Smooth muscle cell (in vitro differentiated cells): ENCODE measurements around the gene GPALPP1. TPM values are rescaled to one million over a fixed set of nuclear protein-coding genes. Genes with fewer than 3 reads are reported as not detected.

Experiments
- DNase-seq: peaks from one replicate; lab custom pipeline; 2025; ENCODE audit not compliant: unreplicated experiment; lab: John Stamatoyannopoulos, UW
- H2AFZ ChIP-seq: fragments of 200-600 bp; sonication (generic); 2 replicates; pipeline ENCODE4 v1.6.0; 2016; ENCODE audit warnings: antibody characterized with exemption, low read depth, mild to moderate bottlenecking
- H3F3A ChIP-seq: fragments of 200-600 bp; sonication (generic); 2 replicates; pipeline ENCODE4 v1.6.0; 2017; ENCODE audit warnings: antibody characterized with exemption, low read depth
- H3K27ac ChIP-seq: fragments of 200-600 bp; sonication (generic); 2 replicates; pipeline ENCODE4 v1.5.1; 2016; ENCODE audit warnings: low read depth, mild to moderate bottlenecking
- H3K27me3 ChIP-seq: fragments of 200-600 bp; sonication (generic); 2 replicates; pipeline ENCODE4 v1.6.1; 2016; ENCODE audit warnings: low read depth, mild to moderate bottlenecking
- H3K36me3 ChIP-seq: fragments of 200-600 bp; sonication (generic); 2 replicates; pipeline ENCODE4 v1.5.1; 2016; ENCODE audit warnings: low read depth
- H3K4me1 ChIP-seq: fragments of 200-600 bp; sonication (generic); 2 replicates; pipeline ENCODE4 v1.5.1; 2016; ENCODE audit warnings: low read depth
- H3K4me2 ChIP-seq: fragments of 200-600 bp; sonication (generic); 2 replicates; pipeline ENCODE4 v1.6.0; 2016; ENCODE audit warnings: mild to moderate bottlenecking
- H3K4me3 ChIP-seq: fragments of 200-600 bp; sonication (generic); 2 replicates; pipeline ENCODE4 v1.5.1; 2016; ENCODE audit warnings: mild to moderate bottlenecking
- H3K79me2 ChIP-seq: fragments of 200-600 bp; sonication (generic); 2 replicates; pipeline ENCODE4 v1.6.0; 2016; ENCODE audit warnings: low read depth, mild to moderate bottlenecking
- H3K9ac ChIP-seq: fragments of 200-600 bp; sonication (generic); 2 replicates; pipeline ENCODE4 v1.6.0; 2016; ENCODE audit warnings: low read depth
- H3K9me3 ChIP-seq: fragments of 200-600 bp; sonication (generic); replicated peaks from 2 replicates; pipeline ENCODE4 v1.5.1; 2016; ENCODE audit warnings: low read depth
- H4K20me1 ChIP-seq: fragments of 200-600 bp; sonication (generic); 2 replicates; pipeline ENCODE4 v1.6.0; 2016; ENCODE audit warnings: low read depth
- whole genome bisulfite sequencing: methylation state at CpG from one replicate; pipeline ENCODE4 v1.1.7; 2016; ENCODE audit warnings: low lambda C conversion rate; 5-methylcytosine and 5-hydroxymethylcytosine counted together
- polyA plus RNA-seq: library from polyadenylated mRNA; unstranded; fragments of >200 nt; fragmentation: Nextera tagmentation; extraction: Ambion mirVana; gene quantifications from 2 replicates; pipeline ENCODE4 v1.2.1, GENCODE V29; 2016
- total RNA-seq: library from RNA; depleted of rRNA; stranded (reverse); fragments of >200 nt; gene quantifications from 2 replicates; pipeline ENCODE4 v1.2.3, GENCODE V29; 2014
- TF ChIP-seq, protein P1 (sequence below): fragments of 200-600 bp; sonication (generic); IDR thresholded peaks from 2 replicates; pipeline ENCODE4 v1.5.1; 2017; ENCODE audit warnings: borderline replicate concordance, mild to moderate bottlenecking, antibody characterized with exemption; ENCODE audit not compliant: insufficient read depth, poor library complexity, severe bottlenecking

Gene GPALPP1
- total and polyA plus RNA-seq, 2 experiments from 2014 or later: 11.1 to 23.1 TPM

DNA sequence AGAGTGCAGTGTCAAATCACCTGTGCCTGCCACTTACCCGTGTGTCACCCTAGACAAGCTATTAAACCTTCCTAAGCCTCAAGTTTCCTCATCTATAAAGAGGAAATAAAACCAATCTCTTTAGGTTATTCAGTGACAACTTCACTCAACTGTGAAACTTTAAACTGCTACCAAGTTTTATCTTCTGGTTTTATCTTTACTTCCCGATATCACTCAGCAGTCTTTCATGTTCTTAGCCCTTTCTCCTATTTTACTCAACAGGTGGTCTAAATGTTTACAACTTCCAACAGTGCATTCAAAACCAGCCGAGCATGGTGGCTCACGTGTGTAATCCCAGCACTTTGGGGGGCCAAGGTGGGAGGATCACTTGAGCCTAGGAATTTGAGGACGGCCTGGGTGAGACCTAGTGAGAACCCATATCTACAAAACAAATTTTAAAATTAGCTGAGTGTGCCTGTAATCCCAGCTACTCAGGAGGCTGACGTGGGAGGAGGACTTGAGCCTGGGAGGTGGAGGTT is 59.6 kb downstream of the GPALPP1 start:
- no peaks in the 10 kb centered on the region for H3K4me1 ChIP-seq
- no peak overlapping the region for H3K9ac ChIP-seq
- H3K4me3 ChIP-seq: no peak overlapping the region
- H3K9me3 ChIP-seq: no peaks in the 10 kb centered on the region
- H3K27ac ChIP-seq: no peak overlapping the region
- 74% methylated on average over 6 of the region's 6 CpGs for WGBS
- no peaks in the 10 kb centered on the region for H3K36me3 ChIP-seq
- no peaks in the 10 kb centered on the region for H3K27me3 ChIP-seq
- no peaks in the 10 kb centered on the region for H3K79me2 ChIP-seq
- H3K4me2 ChIP-seq: no peak overlapping the region
- TF ChIP-seq, protein P1, sequence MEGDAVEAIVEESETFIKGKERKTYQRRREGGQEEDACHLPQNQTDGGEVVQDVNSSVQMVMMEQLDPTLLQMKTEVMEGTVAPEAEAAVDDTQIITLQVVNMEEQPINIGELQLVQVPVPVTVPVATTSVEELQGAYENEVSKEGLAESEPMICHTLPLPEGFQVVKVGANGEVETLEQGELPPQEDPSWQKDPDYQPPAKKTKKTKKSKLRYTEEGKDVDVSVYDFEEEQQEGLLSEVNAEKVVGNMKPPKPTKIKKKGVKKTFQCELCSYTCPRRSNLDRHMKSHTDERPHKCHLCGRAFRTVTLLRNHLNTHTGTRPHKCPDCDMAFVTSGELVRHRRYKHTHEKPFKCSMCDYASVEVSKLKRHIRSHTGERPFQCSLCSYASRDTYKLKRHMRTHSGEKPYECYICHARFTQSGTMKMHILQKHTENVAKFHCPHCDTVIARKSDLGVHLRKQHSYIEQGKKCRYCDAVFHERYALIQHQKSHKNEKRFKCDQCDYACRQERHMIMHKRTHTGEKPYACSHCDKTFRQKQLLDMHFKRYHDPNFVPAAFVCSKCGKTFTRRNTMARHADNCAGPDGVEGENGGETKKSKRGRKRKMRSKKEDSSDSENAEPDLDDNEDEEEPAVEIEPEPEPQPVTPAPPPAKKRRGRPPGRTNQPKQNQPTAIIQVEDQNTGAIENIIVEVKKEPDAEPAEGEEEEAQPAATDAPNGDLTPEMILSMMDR: no peak
- no peak for DNase-seq
- no peak overlapping the region for H2AFZ ChIP-seq
- no peaks in the 10 kb centered on the region for H4K20me1 ChIP-seq
- H3F3A ChIP-seq: no peaks in the 10 kb centered on the region

DNA sequence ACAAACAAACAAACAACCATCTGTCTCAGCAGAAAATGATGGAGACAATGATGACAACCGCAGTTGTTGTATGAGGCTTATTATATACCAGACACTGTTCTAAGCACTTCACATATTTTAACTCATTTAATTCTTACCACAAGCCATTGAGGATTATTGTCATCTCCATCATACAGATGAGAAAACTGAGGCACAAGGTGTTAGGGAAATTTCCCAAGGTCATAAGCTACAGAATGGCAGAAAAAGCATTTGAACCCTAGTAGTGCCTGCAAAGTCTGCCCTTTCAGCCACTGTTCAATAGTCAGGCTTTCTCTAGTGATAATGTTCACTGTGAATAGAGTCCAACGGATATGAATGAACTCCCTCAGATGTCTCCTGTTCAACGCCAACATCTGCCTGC is 60.1 kb downstream of the GPALPP1 start:
- H3F3A ChIP-seq: no peaks in the 10 kb centered on the region
- H4K20me1 ChIP-seq: no peaks in the 10 kb centered on the region
- H3K4me1 ChIP-seq: no peaks in the 10 kb centered on the region
- no peak overlapping the region for H2AFZ ChIP-seq
- no peak overlapping the region for H3K4me2 ChIP-seq
- no peak overlapping the region for H3K9ac ChIP-seq
- no peaks in the 10 kb centered on the region for H3K79me2 ChIP-seq
- TF ChIP-seq, protein P1: no peak
- no peak overlapping the region for H3K4me3 ChIP-seq
- whole genome bisulfite sequencing: 86% methylated on average over 3 of the region's 3 CpGs
- H3K9me3 ChIP-seq: no peaks in the 10 kb centered on the region
- no peak overlapping the region for H3K27ac ChIP-seq
- no peak for DNase-seq
- H3K27me3 ChIP-seq: no peaks in the 10 kb centered on the region
- no peaks in the 10 kb centered on the region for H3K36me3 ChIP-seq

DNA sequence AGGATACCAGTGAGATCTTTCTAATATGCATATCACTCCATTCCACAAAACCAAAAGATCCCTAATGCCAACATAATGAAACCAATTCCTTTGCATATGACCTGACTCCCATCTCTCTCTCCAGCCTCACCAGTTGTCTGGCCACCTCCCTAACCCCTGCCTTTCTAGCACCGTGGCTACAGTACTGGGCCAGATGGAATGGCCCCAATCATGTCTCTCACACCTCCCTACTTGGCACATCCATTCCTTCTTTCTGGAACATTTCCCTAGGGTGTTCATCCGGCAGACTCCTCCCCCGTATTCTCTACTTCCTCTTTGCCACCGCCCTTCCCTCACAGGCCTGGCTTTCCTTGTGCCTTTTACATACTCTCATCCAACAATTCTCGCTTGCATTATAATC is 62.0 kb downstream of the GPALPP1 start:
- H3K9me3 ChIP-seq: no peaks in the 10 kb centered on the region
- H3K4me2 ChIP-seq: no peak overlapping the region
- no peaks in the 10 kb centered on the region for H3K79me2 ChIP-seq
- no peaks in the 10 kb centered on the region for H3K36me3 ChIP-seq
- no peaks in the 10 kb centered on the region for H4K20me1 ChIP-seq
- 90% methylated on average over 5 of the region's 5 CpGs for WGBS
- peaks cover 6% of the 10 kb centered on the region for H3F3A ChIP-seq
- peaks cover 6% of the 10 kb centered on the region for H3K4me1 ChIP-seq
- DNase-seq: no peak
- H3K4me3 ChIP-seq: no peak overlapping the region
- H3K27ac ChIP-seq: no peak overlapping the region
- H2AFZ ChIP-seq: no peak overlapping the region
- H3K27me3 ChIP-seq: no peaks in the 10 kb centered on the region
- TF ChIP-seq, protein P1: no peak
- no peak overlapping the region for H3K9ac ChIP-seq

DNA sequence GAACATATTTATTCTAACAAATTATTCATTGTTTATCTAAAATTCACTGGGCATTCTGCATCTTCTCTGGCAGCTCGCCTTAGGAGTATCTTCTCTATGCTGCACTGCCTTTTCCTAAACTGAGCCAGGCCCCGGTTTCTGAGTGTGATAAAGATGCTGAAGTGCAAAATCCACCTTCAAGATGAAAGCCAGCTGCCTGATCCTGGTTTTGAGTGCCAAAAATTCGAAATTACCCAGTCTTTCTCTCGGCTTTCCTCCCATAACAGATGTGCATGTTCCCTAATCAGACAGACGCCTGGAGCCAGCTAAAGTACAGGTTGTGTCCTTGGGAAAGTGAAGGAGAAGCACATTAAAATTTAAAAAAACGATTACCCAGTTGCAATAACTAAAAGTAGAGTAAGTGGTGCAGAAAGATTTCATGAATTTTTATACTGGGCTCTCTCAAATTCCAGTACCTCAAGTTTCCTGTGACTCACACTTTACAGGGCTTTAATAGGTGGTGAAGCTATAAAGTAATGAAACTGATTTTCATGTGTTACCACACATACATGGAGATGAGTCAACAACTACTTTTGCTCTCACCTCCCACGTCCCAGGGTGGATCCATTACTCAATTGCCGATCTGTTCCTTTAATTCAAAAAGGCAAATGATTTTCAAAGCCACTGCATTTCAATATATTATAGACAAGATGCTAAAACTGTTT is 66.0 kb downstream of the GPALPP1 start:
- DNase-seq: no peak

More for the DNA sequence above, 66.0 kb downstream of the GPALPP1 start:
- H4K20me1 ChIP-seq: no peaks in the 10 kb centered on the region
- H3K79me2 ChIP-seq: no peaks in the 10 kb centered on the region
- H3K4me1 ChIP-seq: peaks cover 7% of the 10 kb centered on the region
- peak overlapping the region; percentile 46 for H2AFZ ChIP-seq
- no peaks in the 10 kb centered on the region for H3K9me3 ChIP-seq
- H3K36me3 ChIP-seq: no peaks in the 10 kb centered on the region
- TF ChIP-seq, protein P1: no peak
- WGBS: 51% methylated on average over 8 of the region's 8 CpGs
- no peaks in the 10 kb centered on the region for H3K27me3 ChIP-seq
- H3K9ac ChIP-seq: peak overlapping the region; percentile 42
- H3K27ac ChIP-seq: peak overlapping the region; percentile 89
- peak overlapping the region; percentile 23 for H3K4me3 ChIP-seq
- H3F3A ChIP-seq: peaks cover 9% of the 10 kb centered on the region
- peak overlapping the region; percentile 80 for H3K4me2 ChIP-seq
